Kasumi-1 (cell line): ENCODE results near the gene NIPAL3.
"Not testable (repeated sequence)": the region's sequence is repeated elsewhere in the genome, so short reads cannot be mapped to it uniquely, and the experiment has no call there.

Experiments used
- DNase-seq, 2 experiments: peaks; one replicate each; lab custom pipeline; 2025; lab: John Stamatoyannopoulos, UW

The NIPAL3 gene

GRCh38 chr1:24517898-24518297, 102.3 kb downstream of the NIPAL3 start:
- DNase-seq: no peak

- not testable (repeated sequence) for DNase-seq
These were observed 104.7 kb downstream of the NIPAL3 start for GRCh38 chr1:24520282-24520681.
